HS-27A (cell line): ENCODE measurements around the gene CUEDC1.

Experiments
- DNase-seq: peaks from one replicate; pipeline ENCODE4 v3.0.0-alpha.2; 2012; ENCODE audit warnings: low read depth, missing footprints

CUEDC1 gene, protein sequence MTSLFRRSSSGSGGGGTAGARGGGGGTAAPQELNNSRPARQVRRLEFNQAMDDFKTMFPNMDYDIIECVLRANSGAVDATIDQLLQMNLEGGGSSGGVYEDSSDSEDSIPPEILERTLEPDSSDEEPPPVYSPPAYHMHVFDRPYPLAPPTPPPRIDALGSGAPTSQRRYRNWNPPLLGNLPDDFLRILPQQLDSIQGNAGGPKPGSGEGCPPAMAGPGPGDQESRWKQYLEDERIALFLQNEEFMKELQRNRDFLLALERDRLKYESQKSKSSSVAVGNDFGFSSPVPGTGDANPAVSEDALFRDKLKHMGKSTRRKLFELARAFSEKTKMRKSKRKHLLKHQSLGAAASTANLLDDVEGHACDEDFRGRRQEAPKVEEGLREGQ

GRCh38 chr17:57955183-57955931 lies at the start of gene CUEDC1:
CUEDC1 (minus strand) TSS chr17:57955412; CDS start chr17:57885564, 69,848 bp downstream.
- DNase-seq, result no peak

DNA sequence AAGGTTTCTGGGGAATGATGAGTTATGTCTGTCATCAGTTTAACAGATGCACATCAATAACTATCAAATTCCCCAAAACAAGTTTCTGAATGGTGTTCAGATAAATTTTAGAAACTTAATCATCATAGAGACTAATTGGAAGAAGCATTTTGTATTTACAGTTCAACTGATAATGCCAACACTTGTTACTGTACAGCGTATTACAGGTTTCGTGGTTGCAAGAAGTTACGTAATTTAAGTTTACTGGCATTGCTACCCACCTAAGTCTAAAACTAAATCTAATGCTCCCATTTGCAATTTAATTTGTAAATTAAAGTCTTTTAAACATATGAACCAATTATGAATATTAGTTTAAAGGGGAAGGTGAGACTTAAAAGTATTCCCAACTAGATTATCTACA lies 48.8 kb upstream of the CUEDC1 start:
- no peak for DNase-seq

- DNase-seq, result no peak
Measured at GRCh38 chr17:58002973-58003372, 47.8 kb upstream of the CUEDC1 start.

DNA sequence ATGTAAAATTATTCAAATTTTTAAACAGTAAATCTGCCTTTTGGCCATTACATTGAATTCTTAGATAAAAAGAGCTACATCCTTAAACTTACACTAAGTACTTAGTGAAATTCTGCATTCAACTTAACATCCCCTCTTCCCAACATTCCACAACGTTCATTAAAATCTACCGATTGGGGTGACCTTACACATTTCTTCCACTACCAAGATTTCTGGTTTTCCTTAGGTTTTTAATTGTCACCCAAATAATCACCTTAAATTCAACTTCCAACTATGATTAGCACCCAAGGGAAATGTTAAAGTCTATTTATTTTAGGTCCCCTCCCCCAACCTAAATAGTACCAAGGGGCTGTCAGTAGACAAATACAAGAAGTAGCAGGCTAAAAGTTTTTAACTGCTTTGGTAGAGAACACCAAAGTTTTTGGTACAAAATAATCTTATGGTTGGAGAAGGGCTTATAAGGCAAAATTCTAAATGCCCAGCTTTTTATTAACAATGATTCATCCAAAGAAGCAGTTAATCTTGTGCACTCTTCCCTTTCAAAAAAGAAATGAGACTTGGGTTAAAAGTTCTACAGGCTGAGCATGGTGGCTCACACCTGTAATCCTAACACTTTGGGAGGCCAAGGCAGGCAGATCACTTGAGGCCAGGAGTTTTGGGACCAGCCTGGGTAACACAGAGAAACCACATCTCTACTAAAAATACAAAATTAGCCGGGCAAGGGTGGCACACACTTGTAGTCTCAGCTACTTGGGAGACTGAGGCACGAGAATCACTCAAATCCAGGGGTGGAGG lies 47.1 kb upstream of the CUEDC1 start:
- no peak for DNase-seq

DNA sequence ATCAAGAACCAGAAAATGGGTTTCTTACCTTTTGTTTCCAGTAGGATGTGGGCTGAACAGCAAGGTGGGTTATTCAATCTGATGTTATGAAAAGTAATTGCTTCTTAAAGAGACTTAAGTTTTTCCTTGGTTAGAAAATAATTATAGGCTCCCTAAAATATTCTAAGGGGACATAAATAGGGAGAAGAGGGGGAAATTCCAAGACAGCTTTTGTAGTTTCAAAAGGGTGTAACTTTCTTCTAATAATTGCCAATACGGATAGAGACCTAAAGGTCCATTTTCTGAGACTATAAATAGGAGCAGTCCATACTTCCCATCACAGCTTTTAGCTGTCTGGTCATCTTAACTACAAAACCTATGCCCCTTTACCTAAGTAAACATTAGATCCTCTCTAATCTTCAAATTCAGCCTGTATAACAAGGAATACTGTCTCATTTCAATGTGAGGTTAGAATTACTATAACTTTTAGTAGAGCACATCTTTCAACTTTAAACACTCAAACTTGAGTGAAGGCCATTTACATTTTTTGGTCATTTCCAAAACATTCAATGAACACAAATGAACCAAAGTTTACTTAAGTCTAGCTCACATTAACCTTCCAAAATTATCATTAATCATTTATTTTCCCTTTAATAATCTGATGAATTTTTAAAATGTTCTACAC lies 46.4 kb upstream of the CUEDC1 start:
- no peak for DNase-seq

GRCh38 chr17:57999496-58000017 lies 44.3 kb upstream of the CUEDC1 start:
- DNase-seq, result no peak

- DNase-seq, result no peak
Measured at GRCh38 chr17:57999010-57999495, 43.8 kb upstream of the CUEDC1 start.

DNA sequence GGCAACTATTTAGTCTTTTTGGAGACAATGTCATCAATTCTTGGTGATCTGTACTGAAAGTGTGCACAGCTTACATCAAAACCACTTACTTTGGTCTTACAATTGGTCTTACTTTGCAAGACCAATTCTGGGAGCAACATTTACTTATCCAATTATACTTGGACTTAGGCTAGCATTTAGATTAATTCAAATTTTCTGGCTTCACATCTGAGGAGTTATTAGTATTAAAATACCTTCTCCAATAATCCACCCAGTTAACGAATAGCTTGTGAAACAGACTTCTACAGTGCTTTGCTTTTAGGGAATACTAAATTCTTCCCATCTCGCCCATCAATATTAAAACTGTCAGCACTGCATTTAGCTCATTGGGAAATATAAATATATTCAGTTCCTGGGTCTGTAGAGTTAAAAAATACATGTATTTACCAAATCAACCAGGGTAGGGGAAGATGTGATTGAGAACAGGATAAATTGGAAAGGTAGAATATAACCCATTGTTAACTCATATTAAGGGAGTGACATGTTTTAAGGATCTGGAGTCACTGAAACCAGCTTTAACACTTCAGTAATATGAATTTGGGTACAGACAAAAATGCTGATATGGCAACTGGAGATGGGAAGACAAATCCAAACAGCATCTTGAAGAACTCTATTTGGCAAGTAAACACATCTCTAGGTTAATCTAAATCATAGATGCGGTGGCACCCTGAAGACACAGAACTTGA lies 42.0 kb upstream of the CUEDC1 start:
- no peak for DNase-seq

- no peak for DNase-seq
Measured at GRCh38 chr17:57995076-57995956, 40.1 kb upstream of the CUEDC1 start.

DNA sequence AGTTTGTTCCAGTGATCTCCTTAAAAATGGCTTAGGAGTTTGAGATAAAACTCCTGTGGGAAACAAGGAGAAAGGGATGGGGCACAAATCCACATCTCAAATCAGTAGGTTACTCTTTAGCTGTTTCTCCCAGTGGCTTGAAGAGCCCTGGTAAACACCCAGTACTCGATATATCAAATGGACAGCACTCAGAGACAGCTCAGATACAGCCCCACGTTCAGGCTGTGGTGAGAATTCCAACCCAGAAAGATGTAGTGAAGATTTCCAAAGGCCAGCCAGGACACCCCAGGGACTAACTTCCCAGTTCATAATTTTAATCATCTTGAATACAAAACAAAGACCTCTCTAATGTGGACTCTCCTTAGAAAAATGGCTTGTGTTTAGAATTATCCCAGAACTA lies 39.2 kb upstream of the CUEDC1 start:
- no peak for DNase-seq

GRCh38 chr17:57993471-57994365 lies 38.5 kb upstream of the CUEDC1 start:
- DNase-seq, result no peak

DNA sequence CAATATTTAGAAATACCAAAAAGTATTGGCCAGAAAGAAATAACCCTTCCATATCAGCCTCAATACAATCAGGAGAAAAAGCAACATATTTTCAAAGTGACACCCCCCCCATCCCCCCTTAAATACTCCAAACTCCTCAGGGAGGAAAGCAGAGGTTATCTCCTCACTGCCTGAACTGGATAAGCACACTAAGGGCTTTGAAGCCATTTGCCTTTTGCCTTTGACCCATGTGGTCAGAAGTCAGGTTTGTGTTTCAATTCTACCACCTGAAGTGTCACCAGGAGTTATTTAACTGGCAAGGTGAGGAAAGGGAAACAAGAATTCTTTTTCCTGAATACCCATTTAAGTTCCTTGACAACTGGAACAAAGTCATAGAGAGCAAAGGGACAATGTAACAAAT lies 36.3 kb upstream of the CUEDC1 start:
- DNase-seq, result no peak

DNA sequence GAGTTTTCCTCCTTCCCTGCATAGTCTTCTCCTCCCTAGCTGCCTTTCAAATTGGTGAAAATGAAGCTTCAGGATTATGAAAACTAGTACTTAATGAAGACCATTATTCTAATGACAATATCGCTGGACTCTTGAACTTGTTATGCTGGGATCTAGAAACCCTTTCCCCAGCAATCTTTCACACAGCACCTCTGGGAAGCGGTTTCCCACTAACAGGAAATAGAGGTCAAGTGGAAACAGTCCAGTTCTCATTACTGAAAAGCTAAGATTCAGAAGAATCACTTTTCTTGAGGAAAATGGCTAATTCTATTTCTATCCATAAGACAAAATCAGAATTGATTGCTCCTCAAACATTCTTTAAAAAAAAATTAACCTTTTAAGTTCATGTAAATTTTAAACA lies 34.8 kb upstream of the CUEDC1 start:
- no peak for DNase-seq

GRCh38 chr17:57988301-57989250 lies 33.4 kb upstream of the CUEDC1 start:
- no peak for DNase-seq

DNA sequence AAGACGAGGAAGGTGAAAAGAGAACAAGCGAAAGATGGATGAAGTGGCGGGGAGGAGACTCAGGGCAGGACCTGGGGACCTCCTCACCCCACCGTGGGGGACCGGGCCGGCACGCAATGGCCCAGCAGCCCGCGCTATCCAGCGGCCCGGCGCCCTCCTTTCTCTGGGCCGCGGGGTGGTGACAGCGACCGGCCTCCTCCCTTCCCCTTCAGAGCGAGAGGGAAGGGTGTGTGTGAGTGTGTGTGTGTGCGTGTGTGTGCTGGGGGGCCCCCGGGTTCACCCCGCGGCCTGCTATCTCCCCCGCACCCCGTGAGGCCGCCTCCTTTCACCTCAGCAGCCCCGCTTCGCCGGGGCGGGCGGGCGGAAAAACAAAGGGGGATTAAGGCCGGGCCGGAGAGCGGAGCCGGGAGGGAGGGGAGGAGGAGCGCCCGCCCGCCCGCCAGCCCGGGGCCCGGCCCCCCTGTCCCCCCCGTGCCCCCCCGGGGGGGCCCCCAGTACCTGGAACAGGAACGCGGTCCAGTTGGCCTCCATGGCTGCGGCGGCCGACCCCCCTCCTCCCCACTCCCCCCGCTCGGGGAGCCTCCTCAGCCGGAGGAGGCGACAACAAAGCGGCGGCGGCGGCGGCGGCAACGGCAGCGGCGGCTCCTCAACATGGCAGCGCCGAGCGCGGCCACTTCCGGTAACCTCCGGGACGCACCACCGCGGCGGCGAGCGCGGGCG lies 32.5 kb upstream of the CUEDC1 start, which contains the start of gene VEZF1:
VEZF1 (minus strand) TSS at position 674 of the 720 bp plus-strand sequence; CDS start at position 531, 143 bp downstream.
- no peak for DNase-seq

DNA sequence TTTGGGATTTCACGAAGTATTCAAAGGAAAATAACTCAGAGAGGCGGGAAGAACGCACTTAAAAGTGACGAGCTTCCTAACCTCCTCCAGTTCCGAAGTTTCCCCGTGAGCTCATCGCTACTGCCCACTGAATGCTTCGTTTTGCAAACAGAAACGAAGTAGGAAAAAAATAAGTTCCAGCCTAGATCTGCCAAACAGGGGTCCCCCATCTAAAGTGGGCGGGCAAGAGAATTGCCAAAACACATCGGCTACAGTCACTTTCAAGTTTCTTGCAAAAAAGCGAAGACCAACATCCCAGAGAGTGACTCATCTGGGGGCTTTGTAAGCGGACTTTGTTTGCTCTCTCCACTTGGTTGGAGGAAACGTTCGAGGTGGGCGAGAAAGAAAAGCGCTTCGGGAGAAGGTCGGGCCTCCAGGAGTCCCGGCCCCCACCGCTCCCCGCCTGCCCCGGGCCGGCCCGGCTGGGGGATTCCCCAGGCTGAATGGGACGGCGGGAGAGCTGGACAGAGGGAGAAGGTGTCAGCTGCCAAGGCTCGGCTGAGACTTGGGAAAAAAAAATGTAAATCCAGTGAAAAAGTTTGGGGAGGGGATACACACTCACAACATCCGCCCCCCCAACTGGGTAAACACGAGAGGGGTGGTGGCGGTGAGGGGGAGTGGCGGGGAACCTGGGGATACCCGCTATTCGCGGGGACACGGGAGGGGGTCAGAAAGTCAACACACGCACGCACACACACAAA lies 31.8 kb upstream of the CUEDC1 start:
- DNase-seq, result no peak
